Measurements from ENCODE around the gene IVNS1ABP. TPM values are rescaled to one million over a fixed set of nuclear protein-coding genes. Genes with fewer than 3 reads are reported as not detected.

Gene IVNS1ABP
- total RNA-seq, 4 donors from 2014 or later: 116 to 189 (median 145) TPM

DNA sequence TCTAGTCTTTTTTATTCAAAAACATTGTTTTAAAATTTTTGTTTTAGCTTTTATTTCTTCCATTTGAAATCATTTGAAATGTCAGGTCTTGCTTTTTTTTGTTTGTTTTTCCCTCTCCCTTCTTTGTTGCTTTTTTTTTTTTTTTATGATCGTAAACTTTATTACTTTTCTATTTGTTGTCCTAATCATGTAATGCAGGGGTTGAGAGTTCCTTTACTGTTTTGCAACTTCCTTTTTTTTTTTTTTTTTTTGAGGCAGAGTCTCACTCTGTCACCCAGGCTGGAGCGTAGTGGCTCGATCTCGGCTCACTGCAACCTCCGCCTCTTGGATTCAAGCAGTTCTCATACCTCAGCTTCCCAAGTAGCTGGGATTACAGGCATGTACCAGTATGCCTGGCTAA, 24.8 kb downstream of the IVNS1ABP start:
- DNase-seq (ENCODE audit: low spot score in 2 of 2): no peak
- H3K4me3 ChIP-seq: no peak overlapping the region
- H3K27me3 ChIP-seq: no peaks in the 10 kb centered on the region
- TF ChIP-seq EP300 (IDR thresholded peaks at IDR 0.05) (no peak), POLR2AphosphoS5 (IDR thresholded peaks at IDR 0.05) (no peak), POLR2A (IDR thresholded peaks at IDR 0.05) (no peak)
- TF ChIP-seq, protein P1, sequence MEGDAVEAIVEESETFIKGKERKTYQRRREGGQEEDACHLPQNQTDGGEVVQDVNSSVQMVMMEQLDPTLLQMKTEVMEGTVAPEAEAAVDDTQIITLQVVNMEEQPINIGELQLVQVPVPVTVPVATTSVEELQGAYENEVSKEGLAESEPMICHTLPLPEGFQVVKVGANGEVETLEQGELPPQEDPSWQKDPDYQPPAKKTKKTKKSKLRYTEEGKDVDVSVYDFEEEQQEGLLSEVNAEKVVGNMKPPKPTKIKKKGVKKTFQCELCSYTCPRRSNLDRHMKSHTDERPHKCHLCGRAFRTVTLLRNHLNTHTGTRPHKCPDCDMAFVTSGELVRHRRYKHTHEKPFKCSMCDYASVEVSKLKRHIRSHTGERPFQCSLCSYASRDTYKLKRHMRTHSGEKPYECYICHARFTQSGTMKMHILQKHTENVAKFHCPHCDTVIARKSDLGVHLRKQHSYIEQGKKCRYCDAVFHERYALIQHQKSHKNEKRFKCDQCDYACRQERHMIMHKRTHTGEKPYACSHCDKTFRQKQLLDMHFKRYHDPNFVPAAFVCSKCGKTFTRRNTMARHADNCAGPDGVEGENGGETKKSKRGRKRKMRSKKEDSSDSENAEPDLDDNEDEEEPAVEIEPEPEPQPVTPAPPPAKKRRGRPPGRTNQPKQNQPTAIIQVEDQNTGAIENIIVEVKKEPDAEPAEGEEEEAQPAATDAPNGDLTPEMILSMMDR (IDR thresholded peaks at IDR 0.05): no peak
- H3K4me1 ChIP-seq: peaks cover 5% of the 10 kb centered on the region
- no peak overlapping the region for H3K27ac ChIP-seq
- H3K9me3 ChIP-seq: no peaks in the 10 kb centered on the region
- WGBS: 56% methylated on average over 5 of the region's 5 CpGs
- H3K36me3 ChIP-seq: peaks cover 25% of the 10 kb centered on the region

DNA sequence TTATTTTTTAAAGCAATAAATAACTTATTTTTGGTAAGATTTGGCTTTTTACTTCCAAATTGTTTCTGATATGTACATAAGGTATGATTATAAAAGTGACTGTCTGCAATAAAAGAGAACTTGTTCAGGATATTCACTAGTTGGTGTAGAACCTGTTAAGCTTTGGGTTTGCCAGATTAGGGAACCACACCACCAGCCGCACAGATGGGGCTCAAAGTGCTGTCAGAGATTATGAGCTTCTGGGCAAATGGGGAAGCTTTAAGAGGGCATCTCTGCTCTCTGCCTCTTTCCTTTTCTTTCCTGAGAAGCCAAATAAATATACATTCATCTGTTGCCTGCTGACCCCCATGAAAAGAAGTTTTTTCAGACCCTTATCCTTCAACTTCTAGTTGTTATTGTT, 25.4 kb downstream of the IVNS1ABP start:
- Histone ChIP-seq H3K27me3 (no peaks in the 10 kb centered on the region), H3K4me3 (no peak overlapping the region), H3K36me3 (peaks cover 19% of the 10 kb centered on the region), H3K4me1 (peaks cover 5% of the 10 kb centered on the region), H3K27ac (no peak overlapping the region), H3K9me3 (no peaks in the 10 kb centered on the region)
- WGBS: 67% methylated on average over 1 of the region's 1 CpG
- TF ChIP-seq POLR2AphosphoS5 (IDR thresholded peaks at IDR 0.05): no peak
- no peak for DNase-seq (ENCODE audit: low spot score in 2 of 2)

DNA sequence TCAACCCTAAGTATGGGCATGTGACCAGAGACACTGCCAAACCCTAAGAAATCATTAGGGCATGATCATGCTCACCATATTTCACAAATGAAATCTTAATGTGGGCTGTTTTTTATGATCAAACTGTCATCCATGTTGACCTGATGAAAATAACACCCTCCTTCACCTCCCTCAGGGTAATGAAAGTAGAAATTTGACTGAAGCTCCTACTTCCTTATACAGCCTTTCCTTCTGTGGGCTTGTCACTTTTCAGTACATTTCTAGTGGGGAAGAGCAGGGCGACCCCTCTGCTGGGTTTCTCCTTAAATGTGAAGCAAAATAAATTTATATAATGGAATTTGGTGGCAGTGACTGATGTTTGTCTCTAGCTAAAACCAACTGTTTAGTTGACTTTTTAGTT, 25.9 kb downstream of the IVNS1ABP start:
- Histone ChIP-seq H3K9me3 (no peaks in the 10 kb centered on the region), H3K4me1 (peaks cover 5% of the 10 kb centered on the region), H3K27me3 (no peaks in the 10 kb centered on the region), H3K4me3 (no peak overlapping the region), H3K27ac (no peak overlapping the region), H3K36me3 (peaks cover 15% of the 10 kb centered on the region)
- TF ChIP-seq POLR2AphosphoS5 (IDR thresholded peaks at IDR 0.05) (no peak), EP300 (IDR thresholded peaks at IDR 0.05) (no peak), POLR2A (IDR thresholded peaks at IDR 0.05) (no peak)
- 92% methylated on average over 1 of the region's 1 CpG for WGBS
- DNase-seq (ENCODE audit: low spot score in 2 of 2): no peak

DNA sequence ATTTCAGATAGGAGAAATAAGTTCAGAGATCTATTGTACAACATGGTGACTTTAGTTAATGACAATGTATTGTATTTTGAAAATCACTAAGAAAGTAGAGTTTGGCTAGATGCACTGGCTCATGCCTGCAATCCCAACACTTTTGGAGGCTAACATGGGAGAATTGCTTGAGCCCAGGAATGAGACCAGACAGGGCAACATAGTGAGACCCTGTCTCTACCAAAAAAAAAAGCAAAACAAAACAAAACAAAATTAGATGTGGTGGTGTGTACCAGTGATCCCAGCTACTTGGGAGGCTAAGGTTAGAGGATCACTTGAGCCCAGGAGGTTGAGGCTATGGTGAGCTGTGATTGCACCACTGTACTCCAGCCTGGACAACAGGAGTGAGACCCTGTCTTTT, 27.2 kb downstream of the IVNS1ABP start:
- Histone ChIP-seq H3K9me3 (no peaks in the 10 kb centered on the region), H3K4me3 (no peak overlapping the region), H3K27ac (no peak overlapping the region), H3K27me3 (no peaks in the 10 kb centered on the region), H3K36me3 (peaks cover 7% of the 10 kb centered on the region), H3K4me1 (peaks cover 5% of the 10 kb centered on the region)
- TF ChIP-seq EP300 (IDR thresholded peaks at IDR 0.05): no peak
- no peak for DNase-seq (ENCODE audit: low spot score in 2 of 2)

DNA sequence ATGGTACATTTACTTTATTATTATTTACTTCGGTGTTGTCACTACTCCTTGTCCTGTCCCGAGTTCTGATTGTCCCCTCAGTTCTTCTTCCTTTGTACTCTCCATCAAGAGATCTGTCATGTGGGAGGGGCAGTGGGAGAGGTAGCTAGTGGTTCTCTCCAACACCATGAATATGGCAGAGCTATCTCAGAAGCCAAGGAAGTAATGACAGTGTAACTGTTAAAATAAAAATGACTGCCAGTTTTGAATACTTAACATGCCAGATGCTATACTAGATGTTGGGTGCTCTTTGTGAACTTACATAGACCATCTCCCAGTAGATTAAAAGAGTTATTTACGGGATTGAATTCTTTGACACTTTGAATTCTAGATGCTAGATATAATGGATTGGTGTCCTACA, 28.6 kb downstream of the IVNS1ABP start:
- H3K27ac ChIP-seq: no peak overlapping the region
- peaks cover 5% of the 10 kb centered on the region for H3K4me1 ChIP-seq
- TF ChIP-seq EP300 (IDR thresholded peaks at IDR 0.05): no peak
- no peak for TF ChIP-seq POLR2AphosphoS5 (IDR thresholded peaks at IDR 0.05)
- TF ChIP-seq POLR2A (IDR thresholded peaks at IDR 0.05): no peak
- TF ChIP-seq, protein P1 (IDR thresholded peaks at IDR 0.05): no peak
- H3K4me3 ChIP-seq: no peak overlapping the region
- 87% methylated on average over 3 of the region's 3 CpGs for WGBS
- DNase-seq (ENCODE audit: low spot score in 2 of 2): no peak
- H3K36me3 ChIP-seq: no peaks in the 10 kb centered on the region
- H3K9me3 ChIP-seq: no peaks in the 10 kb centered on the region
- no peaks in the 10 kb centered on the region for H3K27me3 ChIP-seq

DNA sequence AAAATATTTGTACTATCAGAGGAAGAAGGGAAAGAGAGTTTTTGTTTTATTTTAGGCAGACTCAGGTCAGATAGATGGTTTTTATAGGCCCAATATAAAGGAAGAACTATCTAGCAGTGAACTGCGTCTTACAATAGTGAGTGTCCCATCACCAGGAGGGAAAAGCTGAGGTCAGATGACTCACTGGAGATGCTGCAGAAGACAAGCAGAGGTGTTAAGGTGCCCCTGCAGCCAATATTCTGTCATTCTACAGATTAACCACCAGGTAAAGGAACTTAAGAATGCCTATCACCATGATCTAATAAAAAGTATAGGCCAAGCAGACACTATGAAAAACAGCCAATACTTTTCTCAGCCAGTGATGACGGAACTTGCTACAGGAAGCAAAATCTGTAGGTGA, 29.6 kb downstream of the IVNS1ABP start:
- H3K4me3 ChIP-seq: no peak overlapping the region
- 90% methylated on average over 2 of the region's 2 CpGs for WGBS
- H3K9me3 ChIP-seq: no peaks in the 10 kb centered on the region
- no peak for DNase-seq (ENCODE audit: low spot score in 2 of 2)
- H3K27ac ChIP-seq: no peak overlapping the region
- no peaks in the 10 kb centered on the region for H3K36me3 ChIP-seq
- no peaks in the 10 kb centered on the region for H3K27me3 ChIP-seq
- no peaks in the 10 kb centered on the region for H3K4me1 ChIP-seq
- TF ChIP-seq, protein P1 (IDR thresholded peaks at IDR 0.05): no peak
- no peak for TF ChIP-seq POLR2A (IDR thresholded peaks at IDR 0.05)
- no peak for TF ChIP-seq POLR2AphosphoS5 (IDR thresholded peaks at IDR 0.05)
- TF ChIP-seq EP300 (IDR thresholded peaks at IDR 0.05): no peak

DNA sequence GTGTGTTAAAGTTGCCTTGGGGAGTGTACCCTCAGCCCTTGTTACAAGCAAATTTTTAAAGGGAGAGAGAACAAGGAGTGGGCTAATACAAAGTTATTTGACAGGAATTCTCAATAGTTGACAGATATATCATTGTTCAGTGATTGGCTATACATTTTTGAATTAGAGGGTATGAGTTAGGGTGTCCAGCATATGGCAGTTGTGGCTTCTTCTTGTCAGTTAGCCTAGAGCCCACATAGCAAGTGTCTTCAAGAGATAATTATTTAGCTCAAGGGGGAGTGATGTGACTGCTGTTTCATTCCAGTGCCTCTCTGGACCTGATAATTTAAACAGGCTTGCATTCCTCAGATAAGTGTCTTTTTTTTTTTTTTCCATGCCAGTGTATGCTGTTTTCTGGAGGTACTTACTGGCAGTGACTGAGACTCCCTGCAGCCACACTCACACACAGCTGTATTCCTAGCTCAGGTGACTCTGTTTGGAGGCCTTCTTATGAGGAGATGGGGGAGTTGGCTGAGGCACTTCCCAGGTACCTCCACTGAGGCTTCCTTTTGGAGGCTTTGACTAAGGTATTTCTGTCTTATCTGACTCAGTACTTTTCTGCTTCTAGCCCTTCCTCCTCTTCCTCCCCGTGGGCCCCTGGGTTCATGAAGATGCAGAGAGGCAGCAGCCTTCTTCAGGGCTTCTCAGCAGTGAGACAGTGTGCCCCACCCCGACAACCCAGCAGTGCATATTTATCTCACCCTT, 32.3 kb downstream of the IVNS1ABP start:
- Histone ChIP-seq H3K9me3 (no peaks in the 10 kb centered on the region), H3K27ac (no peak overlapping the region), H3K27me3 (no peaks in the 10 kb centered on the region), H3K36me3 (peaks cover 6% of the 10 kb centered on the region), H3K4me3 (no peak overlapping the region), H3K4me1 (no peaks in the 10 kb centered on the region)
- 65% methylated on average over 2 of the region's 2 CpGs for WGBS
- TF ChIP-seq EP300 (IDR thresholded peaks at IDR 0.05) (no peak), POLR2AphosphoS5 (IDR thresholded peaks at IDR 0.05) (no peak), POLR2A (IDR thresholded peaks at IDR 0.05) (no peak)
- TF ChIP-seq, protein P1 (IDR thresholded peaks at IDR 0.05): no peak
- DNase-seq (ENCODE audit: low spot score in 2 of 2): no peak

Data from suprapubic skin (tissue), 4 donors.